ENCODE measurements around the gene M6PR.

The M6PR gene

GRCh38 chr12:8949342-8950220 lies at the start of gene M6PR:
Gene M6PR (minus strand): TSS chr12:8949645. CDS start chr12:8946404, 3,241 bp downstream.
- TF ChIP-seq CTCF (IDR thresholded peaks at IDR 0.05; ENCODE audit: control insufficient read depth, insufficient read depth, low read depth, low read length, missing control alignments) = peak; percentile 49
- peak within 1 kb of the TSS; percentile 95 for H3K4me3 ChIP-seq (ENCODE audit: control insufficient read depth, low read depth, low read length)
- peak; percentile 72 for DNase-seq (ENCODE audit: low read depth)

DNA sequence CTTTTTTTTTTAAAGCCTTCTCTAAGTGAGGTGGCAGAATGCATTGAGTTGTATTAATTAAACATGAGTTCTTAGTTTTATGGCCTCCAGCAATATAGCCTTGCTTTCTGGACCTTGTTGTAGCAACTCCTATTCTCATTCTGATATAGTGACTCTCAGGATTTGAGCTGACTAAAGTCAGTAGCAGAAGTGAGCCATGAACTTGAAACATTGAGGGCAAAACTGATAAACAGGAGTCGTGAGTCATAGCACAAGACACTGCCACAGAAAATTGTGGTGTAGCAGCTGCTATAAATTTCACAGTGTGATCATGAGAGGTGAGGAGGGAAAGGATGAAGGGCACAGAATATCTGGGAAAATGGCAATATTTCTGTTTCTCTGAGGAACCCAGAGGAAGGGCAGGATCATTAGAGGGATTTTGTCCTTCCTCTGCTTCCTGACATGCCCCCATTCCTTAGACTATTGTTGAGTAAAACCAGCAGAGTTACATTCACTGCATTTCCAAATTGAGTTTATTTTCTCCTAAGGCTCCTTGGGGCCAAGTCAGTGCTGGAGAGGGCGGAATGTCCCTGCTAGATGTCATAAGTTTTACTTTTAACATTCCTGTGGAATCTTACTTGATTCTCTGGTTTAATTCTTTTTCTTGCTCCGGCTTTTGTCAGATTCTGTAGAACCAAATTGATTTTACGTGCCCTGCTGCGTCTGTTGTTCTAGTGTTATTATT lies 47.4 kb upstream of the M6PR start:
- DNase-seq (ENCODE audit: low read depth) = no peak
- no peak for TF ChIP-seq CTCF (IDR thresholded peaks at IDR 0.05; ENCODE audit: control insufficient read depth, insufficient read depth, low read depth, low read length, missing control alignments)
- H3K4me3 ChIP-seq (ENCODE audit: control insufficient read depth, low read depth, low read length) = no peak overlapping the region

GRCh38 chr12:8995021-8995775 lies 45.8 kb upstream of the M6PR start:
- DNase-seq (ENCODE audit: low read depth) = no peak
- H3K4me3 ChIP-seq (ENCODE audit: control insufficient read depth, low read depth, low read length) = no peak overlapping the region
- TF ChIP-seq CTCF (IDR thresholded peaks at IDR 0.05; ENCODE audit: control insufficient read depth, insufficient read depth, low read depth, low read length, missing control alignments) = no peak

DNA sequence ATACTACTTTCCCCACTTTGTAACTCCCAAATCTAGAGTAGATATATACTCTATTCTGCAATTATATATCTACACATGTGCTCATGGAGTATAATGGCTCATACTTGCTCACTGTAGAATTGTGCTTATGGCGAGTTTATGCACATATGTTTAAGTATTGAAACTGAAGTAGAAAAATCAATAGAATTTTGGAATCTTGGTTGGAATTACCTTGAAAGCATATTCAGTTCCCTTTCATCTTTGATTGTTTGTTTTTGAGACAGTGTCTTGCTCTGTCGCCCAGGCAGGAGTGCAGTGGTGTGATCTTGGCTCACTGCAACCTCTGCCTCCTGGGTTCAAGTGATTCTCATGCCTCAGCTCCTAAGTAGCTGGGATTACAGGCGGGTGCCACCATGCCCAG lies 44.4 kb upstream of the M6PR start:
- no peak for DNase-seq (ENCODE audit: low read depth)
- TF ChIP-seq CTCF (IDR thresholded peaks at IDR 0.05; ENCODE audit: control insufficient read depth, insufficient read depth, low read depth, low read length, missing control alignments) = no peak
- H3K4me3 ChIP-seq (ENCODE audit: control insufficient read depth, low read depth, low read length) = no peak overlapping the region

DNA sequence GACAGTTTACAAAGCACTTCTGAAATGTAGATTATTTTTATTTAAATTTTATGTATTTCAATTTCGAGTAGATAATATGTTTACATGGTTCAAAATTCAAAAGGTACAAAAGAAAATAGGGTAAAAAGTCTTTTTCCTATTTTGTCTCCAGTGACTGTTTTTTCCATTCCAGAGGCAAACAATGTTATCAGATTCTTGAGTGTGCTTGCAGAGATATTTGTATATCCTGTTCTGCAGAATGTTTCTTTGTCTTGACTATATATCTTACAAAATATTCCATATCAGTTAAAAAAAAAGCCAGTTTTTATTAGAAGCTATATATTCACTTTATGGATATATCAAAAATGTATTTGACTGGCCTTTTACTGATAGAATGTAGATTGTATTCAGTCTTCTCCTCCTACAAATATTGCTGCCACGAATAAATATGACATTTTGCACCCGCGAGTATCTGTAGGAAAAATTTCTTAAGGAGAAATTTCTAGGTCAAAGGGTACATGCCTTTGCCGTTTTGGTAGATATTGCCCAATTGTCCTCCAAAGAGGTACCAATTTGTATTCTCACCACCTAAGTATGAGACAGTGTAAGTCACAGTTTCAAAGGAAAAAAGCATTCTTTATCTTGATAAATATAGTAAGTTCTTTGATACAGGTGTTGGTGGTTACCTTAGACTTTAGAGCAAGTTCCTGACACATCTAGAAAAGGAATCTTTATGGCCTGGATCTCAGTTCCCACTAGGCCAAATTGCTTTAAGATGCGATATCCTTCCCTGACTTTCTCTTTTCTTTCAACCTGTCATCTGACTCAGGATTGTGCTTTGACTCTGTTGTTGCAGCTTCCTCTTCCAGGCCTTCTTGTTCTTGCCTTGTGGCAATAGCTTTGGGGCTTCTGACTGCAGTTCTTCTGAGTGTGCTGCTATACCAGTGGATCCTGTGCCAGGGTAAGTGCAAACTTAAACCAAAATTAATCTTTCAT lies 42.2 kb upstream of the M6PR start:
- no peak for TF ChIP-seq CTCF (IDR thresholded peaks at IDR 0.05; ENCODE audit: control insufficient read depth, insufficient read depth, low read depth, low read length, missing control alignments)
- DNase-seq (ENCODE audit: low read depth) = no peak
- H3K4me3 ChIP-seq (ENCODE audit: control insufficient read depth, low read depth, low read length) = no peak overlapping the region
